Measurements from ENCODE around the gene ZBTB11.
"Not testable (repeated sequence)": the region's sequence is repeated elsewhere in the genome, so short reads cannot be mapped to it uniquely, and the experiment has no call there.

ZBTB11 gene, protein sequence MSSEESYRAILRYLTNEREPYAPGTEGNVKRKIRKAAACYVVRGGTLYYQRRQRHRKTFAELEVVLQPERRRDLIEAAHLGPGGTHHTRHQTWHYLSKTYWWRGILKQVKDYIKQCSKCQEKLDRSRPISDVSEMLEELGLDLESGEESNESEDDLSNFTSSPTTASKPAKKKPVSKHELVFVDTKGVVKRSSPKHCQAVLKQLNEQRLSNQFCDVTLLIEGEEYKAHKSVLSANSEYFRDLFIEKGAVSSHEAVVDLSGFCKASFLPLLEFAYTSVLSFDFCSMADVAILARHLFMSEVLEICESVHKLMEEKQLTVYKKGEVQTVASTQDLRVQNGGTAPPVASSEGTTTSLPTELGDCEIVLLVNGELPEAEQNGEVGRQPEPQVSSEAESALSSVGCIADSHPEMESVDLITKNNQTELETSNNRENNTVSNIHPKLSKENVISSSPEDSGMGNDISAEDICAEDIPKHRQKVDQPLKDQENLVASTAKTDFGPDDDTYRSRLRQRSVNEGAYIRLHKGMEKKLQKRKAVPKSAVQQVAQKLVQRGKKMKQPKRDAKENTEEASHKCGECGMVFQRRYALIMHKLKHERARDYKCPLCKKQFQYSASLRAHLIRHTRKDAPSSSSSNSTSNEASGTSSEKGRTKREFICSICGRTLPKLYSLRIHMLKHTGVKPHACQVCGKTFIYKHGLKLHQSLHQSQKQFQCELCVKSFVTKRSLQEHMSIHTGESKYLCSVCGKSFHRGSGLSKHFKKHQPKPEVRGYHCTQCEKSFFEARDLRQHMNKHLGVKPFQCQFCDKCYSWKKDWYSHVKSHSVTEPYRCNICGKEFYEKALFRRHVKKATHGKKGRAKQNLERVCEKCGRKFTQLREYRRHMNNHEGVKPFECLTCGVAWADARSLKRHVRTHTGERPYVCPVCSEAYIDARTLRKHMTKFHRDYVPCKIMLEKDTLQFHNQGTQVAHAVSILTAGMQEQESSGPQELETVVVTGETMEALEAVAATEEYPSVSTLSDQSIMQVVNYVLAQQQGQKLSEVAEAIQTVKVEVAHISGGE

DNA sequence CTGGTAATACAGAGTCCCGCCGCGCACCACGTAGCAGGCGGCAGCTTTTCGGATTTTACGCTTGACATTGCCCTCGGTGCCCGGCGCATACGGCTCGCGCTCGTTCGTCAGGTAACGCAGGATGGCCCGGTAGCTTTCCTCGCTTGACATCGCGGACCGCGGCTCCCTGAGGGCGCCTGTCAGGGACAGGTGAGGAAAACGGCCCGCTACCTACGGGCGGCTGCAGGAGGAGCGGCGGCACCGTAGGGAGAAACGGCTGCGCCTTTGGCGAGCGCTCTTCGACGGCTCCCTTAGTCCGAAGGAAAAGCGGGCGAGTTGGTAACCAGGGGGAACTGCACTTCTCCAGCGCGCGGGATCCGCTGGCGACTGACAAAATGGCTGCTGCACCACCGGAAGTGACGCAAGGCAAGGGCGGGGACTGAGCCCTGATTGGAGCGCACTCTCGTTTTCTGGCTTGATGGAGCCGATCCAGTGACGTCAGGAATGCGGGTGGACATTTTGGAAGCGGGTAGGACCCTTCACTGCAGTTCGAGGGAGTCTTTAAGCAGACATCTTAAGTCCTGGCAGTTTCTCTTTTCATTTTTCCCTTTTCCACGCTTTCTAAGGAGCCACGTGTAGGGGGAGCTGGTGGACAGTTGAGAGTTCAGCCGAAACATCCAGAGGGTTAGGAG, at the start of gene ZBTB11:
TSS of gene ZBTB11 (minus strand) at position 368 of the 671 bp plus-strand sequence. CDS start at position 150, 218 bp downstream.
- DNase-seq, result no peak

DNA sequence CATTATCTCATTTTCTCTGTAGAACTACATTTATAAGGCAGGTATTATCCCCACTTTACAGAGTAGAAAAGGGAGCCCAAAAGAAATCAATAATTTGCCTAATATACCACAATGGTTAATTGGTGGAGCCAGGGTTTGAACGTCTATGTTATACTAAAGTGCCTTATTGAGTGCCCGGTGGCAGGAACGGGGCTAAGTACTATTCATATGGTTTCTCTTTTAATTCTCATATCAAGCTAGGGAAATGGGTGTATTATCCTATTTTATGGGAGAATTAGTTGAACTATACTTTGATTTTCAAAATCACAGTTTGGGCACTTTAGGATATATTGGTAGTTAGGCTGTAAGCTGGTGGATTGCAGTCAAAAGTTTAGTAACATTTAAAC, 49.0 kb upstream of the ZBTB11 start:
- DNase-seq, result no peak

DNA sequence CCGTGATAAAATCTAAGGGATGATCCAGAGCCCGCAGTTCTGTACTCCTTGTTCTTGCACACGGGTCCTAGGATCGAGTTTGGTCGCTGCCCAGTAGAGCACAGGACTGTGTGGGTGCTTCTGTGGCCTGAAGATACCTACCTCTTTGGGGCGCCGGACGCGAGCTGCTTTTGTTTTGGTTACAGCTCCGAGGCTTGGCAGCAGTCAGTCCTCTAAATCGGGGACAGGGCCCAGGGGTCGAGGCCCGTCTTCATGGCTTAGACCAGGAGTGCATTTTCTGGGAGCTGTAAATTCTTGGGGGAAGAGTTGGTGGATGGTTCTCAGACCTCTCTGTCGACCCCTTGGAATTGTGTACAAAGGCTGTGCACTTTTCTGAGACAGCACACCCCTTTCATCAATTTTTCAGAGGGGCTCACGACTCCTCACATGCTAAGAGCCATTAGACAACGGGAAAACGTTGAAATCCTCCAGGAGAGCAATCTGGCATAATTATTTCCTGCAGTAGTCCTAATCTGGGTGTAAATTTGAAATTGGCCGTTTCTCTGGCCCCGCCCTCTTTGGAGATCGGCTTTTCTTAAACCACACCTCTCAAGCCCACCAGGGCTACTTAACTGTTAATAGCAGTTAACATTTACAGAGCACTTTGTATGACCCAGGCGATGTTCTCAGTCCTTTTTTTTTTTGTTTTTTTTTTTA, 48.4 kb upstream of the ZBTB11 start:
- no peak for DNase-seq

DNA sequence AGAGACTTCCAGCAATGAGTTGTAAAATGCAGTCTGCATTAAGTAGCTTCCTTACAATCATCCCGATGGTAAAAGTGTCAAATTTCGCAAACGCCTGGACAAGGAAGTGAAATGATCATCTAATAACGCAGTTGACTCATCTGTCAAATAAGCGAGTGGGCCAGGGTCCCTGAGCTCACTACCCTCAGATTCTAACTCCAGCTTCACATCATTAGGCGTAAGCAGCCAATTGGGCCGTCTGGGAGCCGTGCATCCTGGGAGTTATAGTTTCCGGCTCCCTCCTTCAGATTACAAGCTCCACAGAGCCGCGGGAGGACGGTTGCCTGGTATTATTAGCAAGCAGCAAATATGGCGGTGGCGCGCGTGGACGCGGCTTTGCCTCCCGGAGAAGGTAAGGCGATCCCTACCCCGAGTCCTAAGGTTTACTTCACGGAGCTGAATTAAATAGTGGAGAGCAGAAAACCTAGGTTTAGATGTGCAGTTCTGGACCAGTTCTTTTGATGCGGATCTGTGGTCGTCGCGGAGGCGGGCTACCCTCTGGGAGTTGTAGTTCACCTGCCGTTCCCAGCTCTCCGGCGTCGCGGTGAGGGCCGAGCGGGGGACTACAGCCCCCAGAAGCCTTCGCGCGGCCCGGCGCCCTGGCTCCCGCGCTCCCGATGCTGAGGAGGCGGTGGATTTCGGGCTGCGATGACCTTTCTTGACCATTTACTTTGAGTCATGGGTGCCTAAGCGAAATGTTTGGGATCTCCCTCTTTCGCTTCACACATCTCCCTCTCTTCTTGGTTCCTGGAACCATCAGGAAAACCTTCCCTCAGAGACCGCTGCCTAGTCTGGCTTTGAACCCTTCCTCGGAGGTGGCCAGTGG, 47.6 kb upstream of the ZBTB11 start, which contains the start of gene CEP97:
TSS of gene CEP97 (plus strand) at position 286 of the 865 bp plus-strand sequence. CDS start at position 349, 63 bp downstream.
- peak; percentile 82 for DNase-seq

DNA sequence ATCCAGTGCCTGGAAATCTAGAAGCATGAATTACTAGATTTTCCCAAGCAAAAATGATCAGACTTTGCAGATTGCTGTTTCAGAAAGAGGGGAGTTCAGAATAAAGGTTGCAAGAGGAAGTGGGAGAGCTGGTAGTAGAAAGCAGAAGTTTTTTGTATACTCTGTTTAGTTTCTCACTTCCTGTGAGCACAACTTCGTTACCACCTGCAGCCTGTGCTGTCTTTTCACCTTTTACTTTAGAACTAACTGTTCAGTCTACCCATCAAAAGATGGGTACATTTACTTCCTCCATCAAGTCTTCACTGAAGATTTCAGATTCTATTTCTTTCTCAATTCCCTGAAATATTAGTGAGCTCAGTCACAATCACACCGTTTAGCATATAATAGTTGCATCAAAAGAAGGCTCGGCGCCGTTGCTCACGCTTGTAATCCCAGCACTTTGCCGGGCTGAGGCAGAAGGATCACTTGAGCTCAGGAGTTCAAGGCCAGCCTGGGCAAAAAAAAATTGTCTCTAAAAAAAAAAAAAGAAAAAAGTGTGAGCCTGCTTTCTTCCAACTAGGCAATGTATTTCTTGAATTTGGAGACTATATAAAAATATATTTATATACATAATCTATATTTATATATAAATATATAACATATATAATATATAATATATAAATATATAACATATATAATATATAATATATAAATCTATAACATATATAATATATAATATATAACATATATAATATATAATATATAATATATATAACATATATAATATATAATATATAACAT, 45.7 kb upstream of the ZBTB11 start:
- no peak for DNase-seq

DNA sequence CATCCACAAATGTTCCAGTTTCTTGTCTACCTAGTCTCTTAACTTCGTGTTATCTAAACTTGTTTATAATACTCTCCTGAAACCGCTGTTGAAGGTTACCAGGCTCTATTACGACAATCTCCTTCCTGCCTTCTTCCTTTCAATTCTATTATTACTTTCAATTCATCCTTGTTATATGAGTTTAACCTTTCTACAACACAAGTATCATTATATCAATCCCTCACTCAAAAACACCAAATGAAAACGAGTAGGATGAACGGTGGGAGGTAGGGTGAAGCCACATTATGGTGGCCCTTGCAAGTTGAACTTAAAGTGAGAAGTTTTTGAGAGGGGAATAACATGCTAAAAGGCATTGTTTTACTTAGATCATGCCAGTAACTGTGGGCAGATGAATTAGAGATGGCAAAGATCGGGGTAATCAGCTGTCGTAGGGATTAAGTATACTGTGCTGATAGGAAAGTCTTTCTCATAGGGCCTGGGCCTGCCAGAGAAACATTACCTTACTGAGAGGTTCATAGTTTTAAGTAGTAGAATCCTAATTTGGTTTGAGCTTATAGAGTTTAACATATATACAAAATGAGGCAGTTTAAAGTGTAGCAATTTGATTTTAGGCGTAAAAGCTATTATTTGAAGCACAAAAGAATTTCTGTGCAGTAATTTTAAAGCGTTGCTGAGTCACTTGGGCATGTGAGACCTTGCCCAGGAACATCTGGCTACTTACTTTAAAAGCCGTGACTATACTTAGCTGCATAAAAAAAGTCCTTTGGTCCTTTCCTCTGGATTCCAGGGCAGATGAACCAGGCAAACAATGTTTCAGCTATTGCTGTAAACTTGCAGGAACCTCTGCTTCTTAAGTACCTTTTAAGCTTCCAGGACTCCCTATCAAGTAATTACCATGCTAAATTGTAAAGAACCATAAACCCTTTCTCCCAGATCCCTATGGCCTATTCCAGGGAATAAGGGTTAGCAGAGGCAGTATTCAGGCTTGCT, 44.2 kb upstream of the ZBTB11 start:
- DNase-seq, result no peak

DNA sequence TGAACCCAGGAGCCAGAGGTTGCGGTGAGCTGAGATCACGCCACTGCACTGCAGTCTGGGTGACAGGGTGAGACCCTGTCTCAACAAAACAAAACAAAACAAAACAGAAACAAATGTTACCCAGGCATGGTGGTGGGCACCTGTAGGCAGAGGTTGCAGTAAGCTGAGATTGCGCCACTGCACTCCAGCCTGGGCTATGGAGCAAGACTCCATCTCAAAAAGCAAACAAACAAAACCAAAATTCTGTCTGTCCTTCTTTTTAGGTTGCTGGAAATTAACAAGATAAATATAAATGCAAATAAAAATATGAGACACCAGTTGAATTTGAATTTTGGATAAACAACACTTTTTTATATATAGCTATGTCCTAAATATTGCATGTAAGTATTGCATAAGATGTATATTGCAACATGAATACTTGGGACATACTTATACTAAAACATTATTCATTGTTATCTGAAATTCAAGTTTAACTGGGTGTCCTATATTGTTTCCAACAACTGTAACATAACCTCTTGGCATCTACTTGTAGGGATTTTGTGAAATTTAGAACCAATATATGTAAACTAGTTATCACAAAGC, 42.8 kb upstream of the ZBTB11 start:
- DNase-seq, result no peak

DNA sequence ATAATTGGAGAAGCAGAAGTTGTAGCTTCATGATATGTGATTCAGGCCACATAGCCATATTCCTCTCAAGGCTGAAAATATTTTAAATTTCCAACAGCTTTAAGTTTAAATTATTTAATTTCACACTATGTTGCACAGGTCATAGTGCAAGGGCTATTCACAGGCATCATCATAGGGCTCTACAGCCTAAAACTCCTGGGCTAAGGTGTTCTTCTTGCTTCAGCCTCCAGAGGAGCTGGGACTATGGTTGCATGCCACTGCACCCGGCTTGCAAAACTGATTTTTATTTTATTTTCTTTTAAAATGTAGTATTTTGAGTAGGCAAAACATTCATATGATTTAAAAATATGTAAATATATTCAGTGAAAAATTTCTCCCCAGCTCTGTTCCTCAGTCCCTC, 41.5 kb upstream of the ZBTB11 start:
- DNase-seq, result no peak

DNA sequence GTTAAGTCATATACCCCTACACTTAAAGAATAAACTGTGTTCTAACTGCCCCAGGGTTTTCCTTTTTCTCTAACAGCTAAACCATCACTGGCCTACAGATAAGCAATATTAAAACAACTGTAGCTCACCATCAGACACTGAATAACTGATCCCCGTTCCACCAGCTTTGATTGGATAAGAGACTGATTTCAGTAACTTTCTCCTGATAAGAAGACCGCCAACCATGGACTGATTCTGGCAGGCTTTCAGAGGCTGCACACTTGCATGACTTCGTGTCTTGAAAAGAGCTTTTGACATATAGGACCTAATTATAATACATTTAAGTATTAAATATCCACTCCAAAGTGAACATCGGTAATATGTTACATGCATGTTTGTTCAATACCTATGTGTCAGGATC, 32.2 kb upstream of the ZBTB11 start:
- DNase-seq, result no peak

DNA sequence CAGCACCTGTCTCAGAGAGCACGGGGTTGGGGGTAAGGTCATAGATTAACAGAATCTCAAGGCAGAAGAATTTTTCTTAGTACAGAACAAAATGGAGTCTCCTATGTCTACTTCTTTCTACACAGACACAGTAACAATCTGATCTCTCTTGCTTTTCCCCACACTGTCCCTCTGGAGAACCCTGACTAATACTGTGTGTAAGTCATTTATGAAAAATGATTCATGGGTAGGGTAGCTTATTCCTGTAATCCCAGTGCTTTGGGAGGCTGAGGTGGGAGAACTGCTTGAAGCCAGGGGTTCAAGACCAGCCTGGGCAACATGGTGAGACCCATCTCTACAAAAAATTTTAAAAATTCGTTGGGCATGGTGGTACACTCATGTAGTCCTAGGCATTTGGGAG, 27.7 kb upstream of the ZBTB11 start:
- DNase-seq, result not testable (repeated sequence)

DNA sequence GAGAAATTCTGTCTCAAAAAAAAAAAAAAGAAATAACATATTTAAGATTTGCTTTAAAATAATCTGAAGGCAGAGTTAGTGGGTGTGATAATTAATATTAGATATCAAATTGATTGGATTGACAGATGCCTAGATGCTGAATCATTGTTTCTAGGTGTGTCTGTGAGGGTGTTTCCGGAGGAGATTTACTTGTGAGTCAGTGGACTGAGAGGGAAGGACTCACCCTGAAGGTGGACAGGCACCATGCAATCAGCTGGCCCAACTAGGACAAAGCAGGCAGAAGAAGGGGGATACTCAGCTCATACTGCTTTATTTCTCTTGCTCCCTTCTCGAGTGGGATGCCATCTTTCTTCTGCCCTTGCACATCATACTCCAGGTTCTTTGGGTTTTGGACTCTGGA, 26.2 kb upstream of the ZBTB11 start:
- DNase-seq, result no peak

DNA sequence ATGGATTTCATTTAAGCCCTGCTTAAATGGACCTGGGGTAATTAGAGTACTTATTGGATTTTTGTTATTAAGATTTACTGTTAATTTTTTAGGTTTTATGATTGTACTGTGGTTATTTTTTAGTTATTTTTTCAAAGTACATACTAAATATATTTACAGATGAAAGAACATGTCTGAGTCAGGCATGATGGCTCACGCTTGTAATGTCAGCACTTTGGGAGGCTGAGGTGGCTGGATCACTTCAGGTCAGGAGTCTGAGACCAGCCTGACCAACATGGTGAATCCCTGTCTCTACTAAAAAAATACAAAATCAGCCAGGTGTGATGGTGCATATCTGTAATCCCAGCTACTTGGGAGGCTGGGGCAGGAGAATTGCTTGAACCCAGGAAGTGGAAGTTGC, 25.8 kb upstream of the ZBTB11 start:
- no peak for DNase-seq

DNA sequence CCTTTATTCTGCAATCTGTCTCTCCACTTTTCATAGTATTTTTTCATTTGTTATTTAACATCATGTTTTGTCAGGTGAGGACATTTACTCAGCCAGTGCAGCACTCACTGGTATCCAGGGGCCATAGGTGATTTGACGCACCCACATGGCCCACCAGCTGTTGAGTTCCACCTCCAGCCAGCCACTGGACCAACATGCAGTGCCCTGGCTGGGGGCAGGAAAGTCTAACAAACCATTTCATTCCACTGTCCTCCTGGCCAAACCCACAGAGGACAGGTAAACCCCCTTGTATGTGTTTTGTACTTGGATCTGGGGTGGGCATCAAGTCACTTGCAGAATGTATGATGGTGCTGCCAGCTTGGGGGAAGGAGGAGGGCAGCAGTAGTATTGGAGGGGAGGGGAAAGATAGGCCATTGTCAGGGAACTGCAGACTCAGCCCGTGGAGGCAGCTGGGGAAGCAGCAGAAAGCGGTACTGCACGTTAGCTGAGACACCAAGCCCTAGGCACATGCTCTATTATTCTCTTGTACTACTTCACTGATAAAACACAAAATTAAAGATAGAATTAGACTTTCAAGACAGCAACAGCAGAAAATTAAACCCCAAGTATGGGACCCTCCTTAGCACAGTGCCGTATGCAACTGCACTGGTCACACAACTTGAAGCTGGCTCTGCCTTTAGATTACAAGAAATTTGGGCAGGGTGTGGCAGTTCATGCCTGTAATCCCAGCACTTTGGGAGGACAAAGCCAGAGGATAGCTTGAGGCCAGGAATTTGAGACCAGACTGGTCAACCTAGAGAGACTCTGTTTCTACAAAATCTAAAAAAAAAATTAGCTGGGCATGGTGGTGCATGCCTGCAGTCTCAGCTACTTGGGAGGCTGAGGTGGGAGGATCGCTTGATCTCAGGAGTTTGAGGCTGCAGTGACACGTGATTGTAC, 25.0 kb upstream of the ZBTB11 start:
- DNase-seq, result no peak

DNA sequence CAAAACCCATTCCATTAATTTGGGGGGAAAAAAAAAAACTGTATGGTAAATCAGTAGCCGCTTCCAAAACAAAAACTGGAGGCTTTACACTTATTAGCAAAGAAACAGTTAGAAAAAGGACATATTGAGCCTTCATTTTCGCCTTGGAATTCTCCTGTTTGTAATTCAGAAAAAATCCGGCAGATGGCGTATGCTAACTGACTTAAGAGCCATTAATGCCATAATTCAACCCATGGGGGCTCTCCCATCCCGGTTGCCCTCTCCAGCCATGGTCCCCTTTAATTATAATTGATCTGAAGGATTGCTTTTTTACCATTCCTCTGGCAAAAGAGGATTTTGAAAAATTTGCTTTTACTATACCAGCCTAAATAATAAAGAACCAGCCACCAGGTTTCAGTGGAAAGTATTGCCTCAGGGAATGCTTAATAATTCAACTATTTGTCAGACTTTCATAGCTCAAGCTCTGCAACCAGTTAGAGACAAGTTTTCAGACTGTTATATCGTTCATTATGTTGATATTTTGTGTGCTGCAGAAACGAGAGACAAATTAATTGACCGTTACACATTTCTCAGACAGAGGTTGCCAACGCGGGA, 18.9 kb upstream of the ZBTB11 start:
- DNase-seq, result no peak

DNA sequence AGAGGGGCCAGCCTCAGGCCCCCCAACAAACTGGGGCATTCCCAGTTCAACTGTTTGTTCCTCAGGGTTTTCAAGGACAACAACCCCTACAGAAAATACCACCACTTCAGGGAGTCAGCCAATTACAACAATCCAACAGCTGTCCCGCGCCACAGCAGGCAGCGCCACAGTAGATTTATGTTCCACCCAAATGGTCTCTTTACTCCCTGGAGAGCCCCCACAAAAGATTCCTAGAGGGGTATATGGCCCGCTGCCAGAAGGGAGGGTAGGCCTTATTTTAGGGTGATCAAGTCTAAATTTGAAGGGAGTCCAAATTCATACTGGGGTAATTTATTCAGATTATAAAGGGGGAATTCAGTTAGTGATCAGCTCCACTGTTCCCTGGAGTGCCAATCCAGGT, 17.9 kb upstream of the ZBTB11 start:
- not testable (repeated sequence) for DNase-seq

DNA sequence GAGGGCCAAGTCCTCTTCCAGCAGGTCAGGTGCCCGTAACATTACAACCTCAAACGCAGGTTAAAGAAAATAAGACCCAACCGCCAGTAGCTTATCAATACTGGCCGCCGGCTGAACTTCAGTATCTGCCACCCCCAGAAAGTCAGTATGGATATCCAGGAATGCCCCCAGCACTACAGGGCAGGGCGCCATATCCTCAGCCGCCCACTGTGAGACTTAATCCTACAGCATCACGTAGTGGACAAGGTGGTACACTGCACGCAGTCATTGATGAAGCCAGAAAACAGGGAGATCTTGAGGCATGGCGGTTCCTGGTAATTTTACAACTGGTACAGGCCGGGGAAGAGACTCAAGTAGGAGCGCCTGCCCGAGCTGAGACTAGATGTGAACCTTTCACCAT, 16.6 kb upstream of the ZBTB11 start:
- DNase-seq, result not testable (repeated sequence)
